Panc1 (cell line): ENCODE results near the gene ZBED4.

ENCODE experiments used
- POLR2AphosphoS5 ChIP-seq: IDR thresholded peaks from 2 replicates; pipeline ENCODE4 v1.6.1; 2012; ENCODE audit warnings: mild to moderate bottlenecking, low read depth, low read length, moderate library complexity
- SIN3A ChIP-seq: IDR thresholded peaks from 2 replicates; pipeline ENCODE4 v1.6.1; 2012; ENCODE audit warnings: low read depth, mild to moderate bottlenecking, low read length, moderate library complexity, borderline replicate concordance; ENCODE audit not compliant: insufficient read depth
- TF ChIP-seq, protein P1 (sequence below), 2 experiments: IDR thresholded peaks; 2 replicates each; pipeline ENCODE4 v1.6.1; 2011 to 2012; ENCODE audit warnings: low read depth in 2 of 2, control low read depth in 1 of 2, low read length in 1 of 2, mild to moderate bottlenecking in 1 of 2, moderate library complexity in 1 of 2; ENCODE audit not compliant: insufficient read depth in 1 of 2
- TF ChIP-seq, protein P2 (sequence below): fragments of 450-650 bp; IDR thresholded peaks from 2 replicates; pipeline ENCODE4 v1.5.1; 2017; ENCODE audit warnings: mild to moderate bottlenecking

DNA sequence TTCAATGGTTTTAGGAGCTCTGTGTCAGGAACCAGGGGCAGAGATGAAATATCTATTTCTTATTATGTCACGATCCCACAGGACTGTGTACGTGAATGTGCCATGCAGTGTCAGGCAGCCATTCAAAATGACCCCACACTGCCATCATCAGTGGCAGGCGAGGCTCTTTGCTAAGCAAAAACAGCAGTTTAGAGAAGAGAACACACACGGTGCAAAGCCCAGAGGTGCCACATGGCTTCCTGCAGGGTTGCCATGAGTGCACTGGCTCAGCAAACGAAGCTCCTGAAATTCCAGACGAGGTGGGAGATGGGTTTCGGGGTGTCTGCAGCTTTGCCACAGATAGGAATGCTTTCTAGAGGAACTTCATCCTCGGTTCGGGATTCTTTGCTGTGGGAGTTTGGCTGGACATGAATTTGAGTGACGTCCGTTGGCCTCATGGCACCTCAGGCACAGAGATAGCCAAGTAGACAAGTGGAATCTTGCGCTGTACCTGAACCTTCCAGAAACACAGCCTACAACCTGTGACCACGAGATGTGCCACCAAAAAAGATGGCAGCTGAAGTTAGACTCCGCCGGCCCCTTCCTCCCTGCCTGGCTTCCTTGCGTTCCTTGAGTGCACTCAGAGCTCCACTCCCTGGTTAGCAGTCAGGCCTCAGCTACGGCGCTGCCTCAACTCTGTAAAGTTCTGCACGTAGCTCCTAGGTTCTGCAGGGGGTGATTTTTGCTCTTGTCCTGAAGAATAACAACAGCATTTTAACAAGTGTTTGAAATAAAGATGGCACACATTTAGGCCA, 7.8 kb upstream of the ZBED4 start:
- TF ChIP-seq, protein P1, sequence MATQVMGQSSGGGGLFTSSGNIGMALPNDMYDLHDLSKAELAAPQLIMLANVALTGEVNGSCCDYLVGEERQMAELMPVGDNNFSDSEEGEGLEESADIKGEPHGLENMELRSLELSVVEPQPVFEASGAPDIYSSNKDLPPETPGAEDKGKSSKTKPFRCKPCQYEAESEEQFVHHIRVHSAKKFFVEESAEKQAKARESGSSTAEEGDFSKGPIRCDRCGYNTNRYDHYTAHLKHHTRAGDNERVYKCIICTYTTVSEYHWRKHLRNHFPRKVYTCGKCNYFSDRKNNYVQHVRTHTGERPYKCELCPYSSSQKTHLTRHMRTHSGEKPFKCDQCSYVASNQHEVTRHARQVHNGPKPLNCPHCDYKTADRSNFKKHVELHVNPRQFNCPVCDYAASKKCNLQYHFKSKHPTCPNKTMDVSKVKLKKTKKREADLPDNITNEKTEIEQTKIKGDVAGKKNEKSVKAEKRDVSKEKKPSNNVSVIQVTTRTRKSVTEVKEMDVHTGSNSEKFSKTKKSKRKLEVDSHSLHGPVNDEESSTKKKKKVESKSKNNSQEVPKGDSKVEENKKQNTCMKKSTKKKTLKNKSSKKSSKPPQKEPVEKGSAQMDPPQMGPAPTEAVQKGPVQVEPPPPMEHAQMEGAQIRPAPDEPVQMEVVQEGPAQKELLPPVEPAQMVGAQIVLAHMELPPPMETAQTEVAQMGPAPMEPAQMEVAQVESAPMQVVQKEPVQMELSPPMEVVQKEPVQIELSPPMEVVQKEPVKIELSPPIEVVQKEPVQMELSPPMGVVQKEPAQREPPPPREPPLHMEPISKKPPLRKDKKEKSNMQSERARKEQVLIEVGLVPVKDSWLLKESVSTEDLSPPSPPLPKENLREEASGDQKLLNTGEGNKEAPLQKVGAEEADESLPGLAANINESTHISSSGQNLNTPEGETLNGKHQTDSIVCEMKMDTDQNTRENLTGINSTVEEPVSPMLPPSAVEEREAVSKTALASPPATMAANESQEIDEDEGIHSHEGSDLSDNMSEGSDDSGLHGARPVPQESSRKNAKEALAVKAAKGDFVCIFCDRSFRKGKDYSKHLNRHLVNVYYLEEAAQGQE (IDR thresholded peaks at IDR 0.05; ENCODE audit: insufficient read depth in 1 of 2, low read depth in 2 of 2, low read length in 1 of 2), result no peak
- no peak for TF ChIP-seq POLR2AphosphoS5
- TF ChIP-seq, protein P2, sequence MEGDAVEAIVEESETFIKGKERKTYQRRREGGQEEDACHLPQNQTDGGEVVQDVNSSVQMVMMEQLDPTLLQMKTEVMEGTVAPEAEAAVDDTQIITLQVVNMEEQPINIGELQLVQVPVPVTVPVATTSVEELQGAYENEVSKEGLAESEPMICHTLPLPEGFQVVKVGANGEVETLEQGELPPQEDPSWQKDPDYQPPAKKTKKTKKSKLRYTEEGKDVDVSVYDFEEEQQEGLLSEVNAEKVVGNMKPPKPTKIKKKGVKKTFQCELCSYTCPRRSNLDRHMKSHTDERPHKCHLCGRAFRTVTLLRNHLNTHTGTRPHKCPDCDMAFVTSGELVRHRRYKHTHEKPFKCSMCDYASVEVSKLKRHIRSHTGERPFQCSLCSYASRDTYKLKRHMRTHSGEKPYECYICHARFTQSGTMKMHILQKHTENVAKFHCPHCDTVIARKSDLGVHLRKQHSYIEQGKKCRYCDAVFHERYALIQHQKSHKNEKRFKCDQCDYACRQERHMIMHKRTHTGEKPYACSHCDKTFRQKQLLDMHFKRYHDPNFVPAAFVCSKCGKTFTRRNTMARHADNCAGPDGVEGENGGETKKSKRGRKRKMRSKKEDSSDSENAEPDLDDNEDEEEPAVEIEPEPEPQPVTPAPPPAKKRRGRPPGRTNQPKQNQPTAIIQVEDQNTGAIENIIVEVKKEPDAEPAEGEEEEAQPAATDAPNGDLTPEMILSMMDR, result no peak
- no peak for TF ChIP-seq SIN3A
